ENCODE measurements around the gene UBTF. TPM values are rescaled to one million over a fixed set of nuclear protein-coding genes. Genes with fewer than 3 reads are reported as not detected.

The UBTF gene
- total RNA-seq, 6 experiments from 2014 or later, result 58.6 to 69.1 (median 65.6) TPM

DNA sequence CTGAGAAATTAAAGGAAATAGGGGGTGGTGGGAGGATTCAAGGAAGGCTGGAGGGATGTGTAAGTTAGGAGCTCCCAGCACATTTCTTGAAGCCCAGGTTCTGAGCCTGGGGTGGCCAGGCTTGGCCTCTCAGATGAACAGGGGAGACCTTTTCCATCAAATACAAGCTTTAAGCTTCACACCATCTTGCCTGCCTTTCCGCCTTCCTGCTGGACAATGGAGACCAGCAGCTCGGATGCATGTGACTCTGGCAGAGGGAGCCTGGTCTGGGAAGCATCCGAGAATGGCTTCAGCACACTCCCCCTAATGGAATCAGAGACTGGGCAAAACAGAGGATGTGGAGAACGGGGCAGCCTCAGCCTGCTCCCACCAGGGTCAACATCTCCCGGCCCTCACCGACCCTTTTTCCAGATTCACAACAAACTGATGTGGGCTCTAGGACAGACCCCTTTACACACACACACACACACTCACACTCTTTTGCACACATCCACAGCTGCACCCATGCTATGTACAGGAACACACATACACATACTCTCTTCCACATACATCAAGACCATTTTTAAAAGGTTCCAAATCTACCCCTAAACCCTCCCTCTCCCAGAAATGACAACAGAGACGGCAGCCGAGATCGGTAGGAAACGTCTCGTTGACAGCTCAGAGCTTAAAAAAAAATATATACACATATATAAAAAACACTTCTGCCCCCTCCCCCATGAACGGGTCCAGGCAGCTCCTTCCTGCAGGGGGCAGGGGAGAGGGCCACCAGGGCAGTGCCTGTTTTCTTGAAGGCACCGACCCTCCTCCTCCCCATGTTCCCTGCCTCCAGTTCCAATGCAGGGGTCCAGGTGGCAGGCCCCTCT lies 13.3 kb downstream of the UBTF start:
- Mint-ChIP-seq H3K9me3 (no peaks in the 10 kb centered on the region), H3K4me1 (ENCODE audit: low read depth) (peaks cover 78% of the 10 kb centered on the region), H3K36me3 (ENCODE audit: low read depth) (peaks cover 25% of the 10 kb centered on the region), H3K4me3 (no peak overlapping the region), H3K27ac (peak overlapping the region; percentile 32), H3K27me3 (ENCODE audit: insufficient read depth) (peaks cover 4% of the 10 kb centered on the region)
- no peak for DNase-seq
- peak; percentile 54 for TF ChIP-seq CTCF (IDR thresholded peaks at IDR 0.05)

DNA sequence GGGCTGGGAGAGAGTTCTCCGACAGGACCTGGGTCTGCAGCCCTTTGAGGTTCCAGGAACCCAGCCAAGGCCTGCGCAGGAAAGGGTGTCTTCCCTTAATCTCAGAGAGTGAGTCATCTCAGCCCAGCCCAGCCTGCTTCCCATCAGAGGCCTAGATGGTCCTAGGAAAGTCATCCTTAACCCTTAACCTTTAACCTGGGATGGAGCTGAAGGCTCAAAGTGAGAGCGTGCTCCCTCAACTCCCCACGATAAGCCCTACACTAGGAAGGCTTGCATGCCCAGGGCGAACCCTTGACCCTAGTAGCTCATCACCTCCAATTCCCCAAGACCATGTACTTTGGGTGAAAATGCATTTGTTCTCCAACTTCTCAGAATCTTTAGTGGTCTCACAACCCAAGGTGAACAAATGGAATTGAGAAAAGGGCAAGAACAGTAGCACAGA lies 15.0 kb downstream of the UBTF start:
- Mint-ChIP-seq H3K27ac (peak overlapping the region; percentile 75), H3K4me1 (ENCODE audit: low read depth) (peaks cover 78% of the 10 kb centered on the region), H3K27me3 (ENCODE audit: insufficient read depth) (peaks cover 4% of the 10 kb centered on the region), H3K4me3 (no peak overlapping the region), H3K36me3 (ENCODE audit: low read depth) (peaks cover 17% of the 10 kb centered on the region), H3K9me3 (no peaks in the 10 kb centered on the region)
- DNase-seq, result peak; percentile 46
- TF ChIP-seq CTCF (IDR thresholded peaks at IDR 0.05), result no peak

- Mint-ChIP-seq H3K9me3 (no peaks in the 10 kb centered on the region), H3K4me1 (ENCODE audit: low read depth) (peaks cover 73% of the 10 kb centered on the region), H3K27ac (peak overlapping the region; percentile 75), H3K4me3 (peak overlapping the region; percentile 12; the same call in 1 of the 2 replicates), H3K27me3 (ENCODE audit: insufficient read depth) (peaks cover 4% of the 10 kb centered on the region), H3K36me3 (ENCODE audit: low read depth) (peaks cover 14% of the 10 kb centered on the region)
- TF ChIP-seq CTCF (IDR thresholded peaks at IDR 0.05), result peak; percentile 86
- DNase-seq, result peak; percentile 33
These were observed 15.6 kb downstream of the UBTF start for GRCh38 chr17:44203731-44204440.

DNA sequence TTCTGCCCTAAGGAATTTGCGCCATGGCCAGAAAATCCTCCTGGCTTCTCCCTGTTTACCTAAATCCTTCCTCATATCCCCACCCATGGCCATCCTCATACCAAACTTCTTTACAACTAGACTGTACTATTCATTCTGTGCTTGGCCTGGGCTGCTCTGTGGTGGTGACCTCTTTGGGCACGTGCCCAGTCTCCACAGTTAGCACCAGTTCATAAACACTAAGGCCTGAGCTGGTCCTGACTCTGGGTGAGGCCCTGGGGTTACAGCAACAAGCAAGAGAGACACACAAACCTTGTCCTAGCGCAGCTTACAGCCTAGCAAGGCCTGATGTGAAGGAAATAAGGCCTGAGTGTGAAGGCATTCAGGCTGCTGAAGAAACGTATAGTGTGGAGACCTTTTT lies 16.7 kb downstream of the UBTF start:
- H3K4me3 Mint-ChIP-seq, result no peak overlapping the region
- peak overlapping the region; percentile 51 for H3K27ac Mint-ChIP-seq
- TF ChIP-seq CTCF (IDR thresholded peaks at IDR 0.05), result no peak
- peaks cover 8% of the 10 kb centered on the region for H3K36me3 Mint-ChIP-seq (ENCODE audit: low read depth)
- no peaks in the 10 kb centered on the region for H3K9me3 Mint-ChIP-seq
- H3K27me3 Mint-ChIP-seq (ENCODE audit: insufficient read depth), result peaks cover 4% of the 10 kb centered on the region
- no peak for DNase-seq
- H3K4me1 Mint-ChIP-seq (ENCODE audit: low read depth), result peaks cover 68% of the 10 kb centered on the region

DNA sequence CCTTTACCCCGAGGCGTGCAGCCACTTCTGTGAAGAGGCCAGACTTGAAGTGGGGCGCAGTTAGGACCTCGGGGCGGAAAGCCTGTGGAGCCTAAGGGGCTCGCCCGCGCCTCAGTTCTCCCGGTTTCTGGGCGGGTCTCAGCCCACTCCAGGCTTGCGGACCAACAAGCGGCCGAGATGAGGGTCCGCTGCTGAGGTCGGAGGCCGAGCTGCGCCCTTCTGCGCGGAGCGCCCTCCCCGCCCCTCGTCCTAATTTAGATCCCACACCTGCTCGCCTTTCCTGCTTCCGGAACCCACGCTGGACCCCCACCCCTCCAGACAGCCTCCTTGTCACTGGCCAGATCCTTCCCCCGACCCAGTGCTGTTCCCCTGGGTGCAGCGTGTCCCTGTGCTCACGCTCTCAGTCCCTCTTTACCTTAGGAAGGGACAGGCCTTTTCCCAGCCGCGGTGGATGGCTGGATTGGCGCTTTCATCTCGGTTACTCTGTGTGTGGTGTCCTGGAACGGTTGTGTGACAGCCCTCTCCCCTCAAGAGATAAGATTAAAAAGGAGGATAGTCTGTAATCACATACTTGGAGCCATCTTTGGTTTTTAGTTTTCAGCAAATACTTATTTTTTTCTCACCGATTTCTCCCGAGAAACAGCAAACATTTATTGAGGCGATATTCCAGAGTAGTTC lies 18.9 kb downstream of the UBTF start:
- TF ChIP-seq CTCF (IDR thresholded peaks at IDR 0.05), result no peak; the same call in 1 of the 2 replicates
- Mint-ChIP-seq H3K9me3 (no peaks in the 10 kb centered on the region), H3K4me3 (peak overlapping the region; percentile 93), H3K36me3 (ENCODE audit: low read depth) (peaks cover 9% of the 10 kb centered on the region), H3K27me3 (ENCODE audit: insufficient read depth) (peaks cover 4% of the 10 kb centered on the region), H3K4me1 (ENCODE audit: low read depth) (peaks cover 71% of the 10 kb centered on the region), H3K27ac (peak overlapping the region; percentile 97)
- DNase-seq, result no peak

Data from HFFc6 (cell line).